ENCODE data around the gene KPNA1.
"Not testable (repeated sequence)": the region's sequence is repeated elsewhere in the genome, so short reads cannot be mapped to it uniquely, and the experiment has no call there.

KPNA1 gene

DNA sequence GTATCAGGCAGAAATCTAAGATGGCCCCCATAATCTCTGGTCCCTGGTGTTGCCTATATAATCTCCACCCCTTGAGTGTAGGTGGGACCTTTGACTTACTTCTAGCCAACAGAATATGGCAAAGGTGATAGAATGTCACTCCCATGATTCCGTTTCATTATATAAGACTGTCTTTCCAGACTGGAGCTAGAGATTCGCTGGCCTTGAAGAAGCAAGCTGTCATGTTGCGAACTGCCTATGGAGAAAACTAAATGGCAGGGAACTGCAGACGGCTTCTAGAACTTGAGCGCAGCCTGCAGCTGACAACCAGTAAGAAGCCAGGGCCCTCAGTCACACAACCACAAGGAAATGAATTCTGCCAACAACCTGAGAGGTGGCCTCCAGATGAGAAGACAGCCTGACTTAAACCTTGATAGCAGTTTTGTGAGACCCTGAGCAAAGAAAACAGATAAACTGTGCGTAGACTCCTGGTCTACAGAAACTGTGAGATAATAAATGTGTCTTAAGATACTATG, 2.2 kb upstream of the KPNA1 start:
- no peaks in the 10 kb centered on the region for H3K9me3 ChIP-seq (ENCODE audit: insufficient read depth, low read depth, low read length)
- H3K27me3 ChIP-seq (ENCODE audit: insufficient read depth, low read length): no peaks in the 10 kb centered on the region
- no peak overlapping the region for H3K27ac ChIP-seq (ENCODE audit: low read depth, low read length)
- no peaks in the 10 kb centered on the region for H3K36me3 ChIP-seq (ENCODE audit: insufficient read depth, low read length)
- H3K9ac ChIP-seq (ENCODE audit: low read depth, low read length): no peak overlapping the region
- peaks cover 17% of the 10 kb centered on the region for H3K4me1 ChIP-seq (ENCODE audit: insufficient read depth, low read length)
- WGBS: 93% methylated on average over 6 of the region's 6 CpGs
- no peak overlapping the region for H3K4me3 ChIP-seq (ENCODE audit: low read length)

DNA sequence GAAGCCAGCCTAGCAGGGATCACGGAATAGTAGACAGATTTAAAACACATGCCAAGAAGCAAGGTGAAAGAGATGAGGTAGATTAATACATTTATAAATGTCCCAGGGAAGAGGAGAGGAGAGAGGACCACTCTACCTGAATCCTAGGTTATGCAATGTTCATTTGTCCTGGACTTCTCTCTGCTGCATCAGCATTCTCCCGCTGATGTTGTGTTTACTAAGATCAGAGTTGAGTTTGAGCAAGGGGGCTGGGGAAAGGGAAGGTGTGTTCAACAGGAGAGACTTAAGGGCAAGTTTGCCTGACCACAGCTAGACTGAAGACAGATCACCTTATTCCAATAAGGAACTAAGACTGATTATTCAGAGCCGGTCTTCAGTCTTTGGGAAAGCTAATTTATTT, 1.1 kb upstream of the KPNA1 start:
- WGBS: 91% methylated on average over 3 of the region's 3 CpGs
- no peaks in the 10 kb centered on the region for H3K36me3 ChIP-seq (ENCODE audit: insufficient read depth, low read length)
- peaks cover 27% of the 10 kb centered on the region for H3K4me1 ChIP-seq (ENCODE audit: insufficient read depth, low read length)
- H3K27ac ChIP-seq (ENCODE audit: low read depth, low read length): no peak overlapping the region
- no peak overlapping the region for H3K9ac ChIP-seq (ENCODE audit: low read depth, low read length)
- no peaks in the 10 kb centered on the region for H3K9me3 ChIP-seq (ENCODE audit: insufficient read depth, low read depth, low read length)
- H3K4me3 ChIP-seq (ENCODE audit: low read length): no peak overlapping the region
- H3K27me3 ChIP-seq (ENCODE audit: insufficient read depth, low read length): no peaks in the 10 kb centered on the region

DNA sequence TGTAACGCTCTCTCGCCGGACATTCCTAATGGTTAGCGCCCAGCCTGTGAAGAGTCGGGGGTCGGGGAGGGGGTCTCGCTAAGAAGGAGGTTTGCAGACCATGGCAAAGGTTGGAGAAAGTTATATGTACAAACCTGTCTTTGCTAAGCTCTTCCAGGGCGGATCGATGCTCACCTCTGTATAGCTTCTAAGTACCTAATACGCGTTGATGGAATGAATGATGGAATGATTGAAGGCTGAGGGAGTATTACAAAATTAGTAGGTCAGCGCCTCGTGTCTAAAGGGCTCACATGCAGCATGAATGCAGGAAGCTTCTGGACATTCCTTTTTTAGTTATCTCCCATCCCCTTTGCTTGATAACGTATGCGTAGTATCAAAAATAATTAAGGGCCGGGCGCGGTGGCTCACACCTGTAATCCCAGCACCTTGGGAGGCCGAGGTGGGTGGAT, 305 bp upstream of the KPNA1 start:
- H3K27ac ChIP-seq (ENCODE audit: low read depth, low read length): no peak overlapping the region
- peaks cover 35% of the 10 kb centered on the region for H3K4me1 ChIP-seq (ENCODE audit: insufficient read depth, low read length)
- no peaks in the 10 kb centered on the region for H3K36me3 ChIP-seq (ENCODE audit: insufficient read depth, low read length)
- 50% methylated on average over 19 of the region's 19 CpGs for WGBS
- peak overlapping the region; percentile 97 for H3K4me3 ChIP-seq (ENCODE audit: low read length)
- H3K27me3 ChIP-seq (ENCODE audit: insufficient read depth, low read length): no peaks in the 10 kb centered on the region
- H3K9ac ChIP-seq (ENCODE audit: low read depth, low read length): no peak overlapping the region
- no peaks in the 10 kb centered on the region for H3K9me3 ChIP-seq (ENCODE audit: insufficient read depth, low read depth, low read length)

DNA sequence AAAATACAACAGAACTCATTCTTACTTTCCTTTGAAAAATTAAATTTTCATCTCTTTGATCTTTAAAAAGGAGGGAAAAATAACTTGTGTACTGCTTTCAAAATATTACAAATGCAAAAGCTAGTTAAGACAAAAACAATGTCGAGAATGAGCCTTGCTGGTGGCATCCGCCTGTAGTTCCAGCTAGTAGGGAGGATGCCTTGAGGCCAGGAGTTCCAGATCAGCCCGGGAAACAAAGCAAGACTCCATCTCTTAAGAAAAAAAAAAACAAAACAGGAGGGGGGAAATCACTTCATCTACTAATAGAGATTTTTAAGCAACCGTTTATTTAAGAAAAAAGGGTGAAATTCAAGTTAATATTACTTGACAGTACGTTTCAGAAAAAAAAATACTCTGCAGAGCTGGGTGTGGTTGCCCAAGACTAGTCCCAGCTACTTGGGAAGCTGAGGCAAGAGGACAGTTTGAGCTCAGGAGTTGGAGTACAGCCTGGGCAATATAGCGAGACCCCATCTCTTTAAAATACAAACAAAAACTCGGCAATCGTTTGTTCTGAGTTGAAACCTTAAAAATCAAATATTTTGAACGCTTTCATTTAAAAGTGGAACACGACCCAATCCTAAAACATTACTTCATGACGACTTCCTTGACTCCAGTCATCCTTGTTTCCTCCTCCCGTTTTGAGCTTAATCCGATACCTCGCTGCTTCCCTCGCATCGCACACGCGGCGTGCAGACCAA, 1.2 kb downstream of the KPNA1 start:
- Histone ChIP-seq H3K9ac (ENCODE audit: low read depth, low read length) (peak overlapping the region; percentile 97), H3K27me3 (ENCODE audit: insufficient read depth, low read length) (no peaks in the 10 kb centered on the region), H3K36me3 (ENCODE audit: insufficient read depth, low read length) (no peaks in the 10 kb centered on the region), H3K27ac (ENCODE audit: low read depth, low read length) (peak overlapping the region; percentile 98; the same call in 1 of the 2 replicates), H3K4me3 (ENCODE audit: low read length) (peak overlapping the region; percentile 97), H3K9me3 (ENCODE audit: insufficient read depth, low read depth, low read length) (no peaks in the 10 kb centered on the region), H3K4me1 (ENCODE audit: insufficient read depth, low read length) (peaks cover 42% of the 10 kb centered on the region)
- 7% methylated on average over 18 of the region's 19 CpGs for WGBS

DNA sequence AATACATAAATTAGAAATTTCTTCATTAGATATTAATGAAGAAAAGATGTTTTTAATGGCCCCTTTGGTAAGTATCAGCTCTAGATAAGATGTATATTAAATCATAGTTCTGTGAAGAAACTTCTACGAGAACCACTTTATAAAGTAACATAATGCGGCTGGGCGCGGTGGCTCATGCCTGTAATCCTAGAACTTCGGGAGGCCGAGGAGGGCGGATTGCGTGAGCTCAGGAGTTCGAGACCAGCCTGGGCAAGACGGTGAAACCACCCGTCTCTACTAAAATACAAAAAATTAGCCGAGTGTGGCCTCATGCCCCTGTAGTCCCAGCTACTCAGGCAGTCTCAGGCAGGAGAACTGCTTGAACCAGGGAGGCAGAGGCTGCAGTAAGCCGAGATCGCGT, 2.5 kb downstream of the KPNA1 start:
- Histone ChIP-seq H3K27me3 (ENCODE audit: insufficient read depth, low read length) (no peaks in the 10 kb centered on the region), H3K9me3 (ENCODE audit: insufficient read depth, low read depth, low read length) (no peaks in the 10 kb centered on the region), H3K4me1 (ENCODE audit: insufficient read depth, low read length) (peaks cover 42% of the 10 kb centered on the region), H3K4me3 (ENCODE audit: low read length) (peak overlapping the region; percentile 97; the same call in 1 of the 2 replicates), H3K36me3 (ENCODE audit: insufficient read depth, low read length) (no peaks in the 10 kb centered on the region), H3K27ac (ENCODE audit: low read depth, low read length) (no peak overlapping the region), H3K9ac (ENCODE audit: low read depth, low read length) (no peak overlapping the region)
- WGBS: 58% methylated on average over 13 of the region's 15 CpGs

DNA sequence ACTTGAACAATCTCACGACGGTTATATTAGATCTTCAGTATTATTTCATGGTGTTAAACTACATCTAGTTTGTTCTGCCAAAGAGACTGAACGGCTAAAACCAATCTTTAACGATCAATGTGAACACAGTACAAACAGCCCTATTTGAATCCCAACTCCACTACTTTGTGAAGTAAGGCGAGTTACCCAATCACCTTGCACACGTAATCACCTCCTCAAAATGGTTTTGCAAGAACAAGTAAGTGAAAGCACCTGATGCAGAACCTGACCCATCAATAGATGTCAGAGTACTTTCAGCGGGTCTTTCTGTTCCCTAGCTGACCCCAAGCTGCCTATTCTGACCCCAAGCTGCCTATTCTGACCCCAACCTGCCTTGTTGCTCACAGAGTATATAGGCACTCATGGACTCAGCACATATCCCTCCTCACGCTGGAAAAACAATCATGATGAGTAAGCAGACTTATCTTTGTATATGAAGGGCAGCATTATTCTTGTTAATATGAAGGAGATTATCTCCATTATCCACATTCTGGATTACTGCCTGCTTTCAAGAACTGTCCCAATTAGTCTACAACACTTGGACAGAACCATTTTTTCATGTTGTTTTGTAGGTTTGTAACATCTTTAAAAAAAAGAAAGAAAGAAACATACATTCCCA, 3.7 kb downstream of the KPNA1 start:
- Histone ChIP-seq H3K4me1 (ENCODE audit: insufficient read depth, low read length) (peaks cover 44% of the 10 kb centered on the region), H3K4me3 (ENCODE audit: low read length) (no peak overlapping the region), H3K9me3 (ENCODE audit: insufficient read depth, low read depth, low read length) (no peaks in the 10 kb centered on the region), H3K9ac (ENCODE audit: low read depth, low read length) (no peak overlapping the region), H3K27me3 (ENCODE audit: insufficient read depth, low read length) (no peaks in the 10 kb centered on the region), H3K36me3 (ENCODE audit: insufficient read depth, low read length) (no peaks in the 10 kb centered on the region), H3K27ac (ENCODE audit: low read depth, low read length) (no peak overlapping the region)
- WGBS: 84% methylated on average over 8 of the region's 8 CpGs

DNA sequence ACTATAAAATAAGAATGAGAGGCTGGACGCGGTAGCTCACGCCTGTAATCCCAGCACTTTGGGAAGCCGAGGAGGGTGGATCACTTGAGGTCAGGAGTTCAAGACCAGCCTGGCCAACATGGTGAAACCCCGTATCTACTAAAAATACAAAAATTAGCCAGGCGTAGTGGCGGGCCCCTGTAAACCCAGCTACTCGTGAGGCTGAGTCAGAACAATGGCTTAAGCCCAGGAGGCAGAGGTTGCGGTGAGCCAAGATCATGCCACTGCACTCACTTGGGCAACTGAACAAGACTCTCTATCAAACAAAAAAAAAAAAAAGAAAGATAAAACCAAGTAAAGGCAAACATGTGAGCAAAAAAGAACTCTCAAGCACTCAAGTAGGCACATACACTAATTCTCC, 5.8 kb downstream of the KPNA1 start:
- not testable (repeated sequence) for H3K9ac ChIP-seq (ENCODE audit: low read depth, low read length); H3K27ac ChIP-seq (ENCODE audit: low read depth, low read length); H3K27me3 ChIP-seq (ENCODE audit: insufficient read depth, low read length); H3K9me3 ChIP-seq (ENCODE audit: insufficient read depth, low read depth, low read length); H3K36me3 ChIP-seq (ENCODE audit: insufficient read depth, low read length); H3K4me3 ChIP-seq (ENCODE audit: low read length)
- 94% methylated on average over 9 of the region's 9 CpGs for WGBS
- H3K4me1 ChIP-seq (ENCODE audit: insufficient read depth, low read length): peaks cover 48% of the 10 kb centered on the region

DNA sequence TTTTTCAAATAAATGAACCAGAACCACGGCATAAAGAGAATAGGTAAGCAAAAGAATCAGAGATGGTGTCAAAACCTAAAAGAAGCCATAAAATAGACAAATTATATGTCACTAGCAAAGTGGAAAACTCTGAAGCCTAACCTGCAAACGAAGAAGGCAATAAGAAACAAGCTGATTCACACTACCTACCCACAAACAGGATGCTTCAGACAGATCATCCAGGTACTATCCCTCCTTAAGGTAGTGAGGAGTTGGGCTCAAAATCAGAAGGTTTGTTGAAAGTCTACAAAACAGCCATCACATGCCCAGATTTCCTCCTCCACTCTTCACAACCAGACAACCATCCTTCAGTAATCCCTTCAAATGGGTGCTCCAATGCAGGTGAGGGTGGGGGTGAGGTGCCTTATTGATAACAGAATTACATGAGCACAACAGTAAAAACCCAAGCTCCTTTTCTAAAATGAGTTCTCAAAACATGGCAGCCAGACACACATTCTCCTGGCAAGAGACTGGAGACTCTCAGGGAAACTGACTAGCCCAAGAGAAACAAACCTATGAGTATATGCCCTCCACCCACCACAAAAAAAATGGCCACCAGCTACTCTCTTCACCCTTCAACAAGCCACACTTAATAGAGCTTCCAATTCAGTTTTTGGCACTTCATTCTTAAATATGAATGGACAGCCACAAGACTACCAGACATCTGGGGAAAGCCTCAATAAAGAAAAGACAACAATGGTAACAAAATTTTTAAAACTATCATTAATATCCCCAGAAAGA, 6.4 kb downstream of the KPNA1 start:
- H3K4me1 ChIP-seq (ENCODE audit: insufficient read depth, low read length): peaks cover 46% of the 10 kb centered on the region
- H3K9me3 ChIP-seq (ENCODE audit: insufficient read depth, low read depth, low read length): no peaks in the 10 kb centered on the region
- H3K27me3 ChIP-seq (ENCODE audit: insufficient read depth, low read length): no peaks in the 10 kb centered on the region
- no peaks in the 10 kb centered on the region for H3K36me3 ChIP-seq (ENCODE audit: insufficient read depth, low read length)
- 100% methylated on average over 1 of the region's 2 CpGs for WGBS
- no peak overlapping the region for H3K9ac ChIP-seq (ENCODE audit: low read depth, low read length)
- no peak overlapping the region for H3K27ac ChIP-seq (ENCODE audit: low read depth, low read length)
- no peak overlapping the region for H3K4me3 ChIP-seq (ENCODE audit: low read length)

DNA sequence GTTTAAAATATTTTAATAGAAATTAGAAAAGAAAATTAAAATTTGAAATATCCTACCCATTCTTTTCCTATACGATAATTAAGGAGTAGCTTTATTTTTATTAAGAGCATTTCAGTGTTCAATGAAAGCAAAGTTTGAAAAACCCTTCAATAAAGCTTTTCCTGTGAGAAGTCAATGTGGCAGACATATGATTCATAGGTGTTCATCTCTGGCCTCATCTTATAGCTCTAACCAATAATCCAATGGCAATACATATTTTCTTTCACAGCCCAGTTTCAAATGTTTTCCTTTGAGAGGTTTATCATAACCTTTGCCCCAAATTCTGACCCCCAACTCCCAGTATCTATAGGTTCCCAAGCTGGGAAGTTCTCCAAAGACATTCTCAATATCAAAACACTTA, 8.3 kb downstream of the KPNA1 start:
- Histone ChIP-seq H3K27ac (ENCODE audit: low read depth, low read length) (no peak overlapping the region), H3K9ac (ENCODE audit: low read depth, low read length) (no peak overlapping the region), H3K9me3 (ENCODE audit: insufficient read depth, low read depth, low read length) (no peaks in the 10 kb centered on the region), H3K36me3 (ENCODE audit: insufficient read depth, low read length) (no peaks in the 10 kb centered on the region), H3K27me3 (ENCODE audit: insufficient read depth, low read length) (no peaks in the 10 kb centered on the region), H3K4me3 (ENCODE audit: low read length) (no peak overlapping the region), H3K4me1 (ENCODE audit: insufficient read depth, low read length) (peaks cover 34% of the 10 kb centered on the region)
- WGBS: no CpG with 5 or more reads among the region's 1 CpG

DNA sequence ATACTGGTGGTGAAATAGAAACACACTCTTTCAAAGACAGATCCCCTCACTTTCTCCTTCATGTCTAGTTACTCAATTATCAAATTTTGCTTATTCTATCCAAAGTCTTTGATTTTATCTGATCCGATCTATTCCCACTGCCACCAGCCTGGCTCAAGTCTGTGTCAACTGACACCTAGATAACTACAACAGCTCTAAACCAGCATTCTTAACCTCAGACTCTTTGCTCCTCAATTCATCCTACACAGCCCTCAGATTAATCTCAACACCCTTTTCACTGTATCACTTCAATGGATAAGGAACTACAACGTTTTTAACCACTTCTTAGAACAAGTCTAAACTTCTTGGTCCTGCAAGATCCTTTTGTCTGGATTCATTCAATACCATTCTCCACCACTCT, 9.1 kb downstream of the KPNA1 start:
- no peaks in the 10 kb centered on the region for H3K36me3 ChIP-seq (ENCODE audit: insufficient read depth, low read length)
- H3K4me1 ChIP-seq (ENCODE audit: insufficient read depth, low read length): peaks cover 29% of the 10 kb centered on the region
- WGBS: 70% methylated on average over 2 of the region's 2 CpGs

DNA sequence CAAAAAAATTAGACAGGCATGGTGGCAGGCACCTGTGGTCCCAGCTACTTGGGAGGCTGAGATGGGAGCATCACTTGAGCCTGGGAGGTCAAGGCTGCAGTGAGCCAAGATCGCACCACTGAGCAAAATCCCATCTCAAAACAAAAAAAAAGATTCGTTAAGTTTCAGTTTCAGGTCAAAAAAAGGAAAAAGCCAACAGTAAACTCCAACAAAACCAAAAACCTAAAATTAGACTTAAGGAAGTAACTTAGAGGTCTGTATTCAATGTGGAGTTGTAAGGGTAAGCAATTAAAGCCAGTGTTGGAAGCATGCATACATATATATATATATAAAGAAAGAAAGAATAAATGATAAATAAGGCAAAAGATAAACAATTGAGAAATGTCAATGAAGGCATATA, 11.8 kb downstream of the KPNA1 start:
- Histone ChIP-seq H3K9ac (ENCODE audit: low read depth, low read length) (no peak overlapping the region), H3K27me3 (ENCODE audit: insufficient read depth, low read length) (no peaks in the 10 kb centered on the region), H3K4me3 (ENCODE audit: low read length) (no peak overlapping the region), H3K4me1 (ENCODE audit: insufficient read depth, low read length) (peaks cover 30% of the 10 kb centered on the region), H3K27ac (ENCODE audit: low read depth, low read length) (no peak overlapping the region), H3K9me3 (ENCODE audit: insufficient read depth, low read depth, low read length) (no peaks in the 10 kb centered on the region), H3K36me3 (ENCODE audit: insufficient read depth, low read length) (no peaks in the 10 kb centered on the region)
- WGBS: 92% methylated on average over 2 of the region's 2 CpGs

More for the DNA sequence above, 9.1 kb downstream of the KPNA1 start:
- Histone ChIP-seq H3K27ac (ENCODE audit: low read depth, low read length) (no peak overlapping the region), H3K4me3 (ENCODE audit: low read length) (no peak overlapping the region), H3K9ac (ENCODE audit: low read depth, low read length) (no peak overlapping the region), H3K9me3 (ENCODE audit: insufficient read depth, low read depth, low read length) (no peaks in the 10 kb centered on the region), H3K27me3 (ENCODE audit: insufficient read depth, low read length) (no peaks in the 10 kb centered on the region)

Data from HUES64 (cell line).